CD4-positive, alpha-beta T cell treated with Interferon alpha-2 for 1 hour (primary cell): Measurements from ENCODE around the gene APBB3.
A peak's percentile ranks its signal among the peaks of the same experiment; 100 is the strongest.

ENCODE experiments used
- DNase-seq, 2 donors: peaks; one replicate each; pipeline ENCODE4 v3.0.0-alpha.2; 2020 to 2022

APBB3 gene

GRCh38 chr5:140550147-140551079, 14.0 kb downstream of the APBB3 start:
- no peak for DNase-seq

GRCh38 chr5:140549237-140550144, 14.9 kb downstream of the APBB3 start:
- peak; percentile 39 to 48 for DNase-seq

DNA sequence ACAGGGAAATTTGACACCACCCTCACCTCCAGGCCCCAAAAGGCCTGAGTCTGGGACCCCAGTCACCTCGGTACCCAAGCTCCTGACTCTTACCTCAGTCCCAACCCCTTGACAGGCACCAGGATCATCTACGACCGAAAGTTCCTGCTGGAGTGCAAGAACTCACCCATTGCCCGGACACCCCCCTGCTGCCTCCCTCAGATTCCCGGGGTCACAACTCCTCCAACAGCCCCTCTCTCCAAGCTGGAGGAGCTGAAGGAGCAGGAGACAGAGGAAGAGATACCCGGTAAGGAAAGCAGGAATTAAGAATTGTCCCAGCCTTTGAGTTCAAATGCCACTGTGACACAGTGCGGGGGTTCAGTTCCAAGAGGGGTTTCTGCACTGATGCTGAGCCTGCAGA, 15.6 kb downstream of the APBB3 start:
- no peak for DNase-seq

- no peak for DNase-seq
These were observed 16.1 kb downstream of the APBB3 start for GRCh38 chr5:140548300-140548688.

DNA sequence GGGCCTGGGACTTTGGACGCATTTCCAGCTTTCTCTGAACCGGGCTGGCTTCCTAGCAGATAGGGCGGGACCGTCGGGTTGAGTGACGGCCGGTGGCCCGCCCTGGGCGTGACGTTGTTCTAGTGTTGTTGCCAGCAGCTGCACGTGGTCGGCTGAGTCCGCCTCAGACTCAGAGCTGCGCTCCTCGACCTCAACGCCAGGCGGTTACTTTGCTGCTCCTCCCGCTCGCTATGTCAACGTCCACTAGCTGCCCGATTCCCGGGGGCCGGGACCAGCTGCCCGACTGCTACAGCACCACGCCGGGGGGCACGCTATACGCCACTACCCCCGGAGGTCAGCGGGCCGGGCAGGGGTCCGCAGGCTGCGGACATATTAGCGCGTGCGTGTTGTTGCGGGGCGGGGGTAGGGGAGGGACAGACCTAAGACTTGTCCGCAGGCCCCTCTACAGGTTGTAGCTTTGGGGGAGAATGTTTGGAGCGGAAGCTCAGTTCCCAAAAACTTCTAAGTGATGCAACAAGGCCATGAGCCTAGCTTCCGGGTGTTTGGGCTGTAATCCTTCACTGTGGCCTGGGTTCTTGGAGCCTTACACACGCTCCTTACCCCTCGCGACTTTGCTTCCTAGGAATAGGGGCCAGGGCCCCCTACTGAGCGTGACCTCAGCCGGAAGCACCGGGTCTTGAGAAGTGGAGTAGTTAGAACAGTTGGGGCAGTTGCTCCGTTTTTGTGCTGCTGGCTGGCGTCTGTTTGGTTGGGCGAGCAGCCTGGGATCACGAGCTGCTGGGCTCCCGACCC, 16.7 kb downstream of the APBB3 start, which contains the start of gene EIF4EBP3:
Gene EIF4EBP3, plus strand, starts transcription at position 155 of the 792 bp plus-strand sequence. Its CDS starts 76 bp downstream, at position 231.
- peak; percentile 89 to 91 for DNase-seq

DNA sequence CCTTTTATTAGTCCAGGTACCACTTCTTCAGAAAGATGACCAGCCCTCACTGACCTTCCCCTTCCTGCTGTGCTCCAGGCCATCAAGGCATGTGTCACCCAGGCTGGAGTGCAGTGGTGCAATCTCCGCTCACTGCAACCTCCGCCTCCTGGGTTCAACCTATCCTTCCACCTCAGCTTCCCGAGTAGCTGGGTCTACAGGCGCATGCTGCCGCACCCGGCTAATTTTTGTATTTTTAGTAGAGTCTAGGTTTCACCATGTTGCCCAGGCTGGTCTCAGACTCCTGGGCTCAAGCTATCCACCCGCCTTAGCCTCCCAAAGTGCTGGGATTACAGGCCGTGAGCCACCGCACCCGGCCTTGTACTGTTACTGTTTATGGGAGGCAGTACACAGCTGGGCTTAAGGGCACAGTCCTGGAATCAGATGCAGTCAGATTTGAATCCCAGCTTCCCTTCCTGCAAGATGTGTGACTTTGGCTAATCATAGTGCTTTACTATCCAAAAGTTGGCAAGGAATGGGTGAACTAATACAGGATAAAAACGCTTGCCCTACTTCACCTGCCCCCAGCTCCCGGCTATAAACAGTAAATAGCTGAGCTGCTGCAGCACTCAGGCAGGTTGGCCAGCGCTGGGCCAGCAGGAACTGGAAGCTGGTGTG, 17.4 kb downstream of the APBB3 start:
- DNase-seq: peak in 1 of 2 donors; percentile 30

DNA sequence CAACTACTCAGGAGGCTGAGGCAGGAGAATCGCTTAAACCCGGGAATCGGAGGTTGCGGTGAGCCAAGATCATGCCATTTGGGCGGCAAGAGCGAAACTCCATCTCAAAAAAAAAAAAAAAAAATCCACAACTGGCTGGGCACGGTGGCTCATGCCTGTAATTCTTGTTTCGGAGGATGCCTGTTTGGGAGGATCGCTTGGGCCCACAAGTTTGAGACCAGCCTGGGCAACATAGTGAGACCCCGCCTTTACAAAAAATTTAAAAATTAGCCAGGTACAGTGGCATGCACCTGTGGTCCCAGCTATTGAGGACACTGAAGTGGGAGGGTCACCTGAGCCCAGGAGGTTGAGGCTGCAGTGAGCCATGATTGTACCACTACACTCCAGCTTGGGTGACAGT, 18.8 kb downstream of the APBB3 start:
- DNase-seq: no peak

- no peak for DNase-seq
These were observed 19.4 kb downstream of the APBB3 start for GRCh38 chr5:140544986-140545385.

DNA sequence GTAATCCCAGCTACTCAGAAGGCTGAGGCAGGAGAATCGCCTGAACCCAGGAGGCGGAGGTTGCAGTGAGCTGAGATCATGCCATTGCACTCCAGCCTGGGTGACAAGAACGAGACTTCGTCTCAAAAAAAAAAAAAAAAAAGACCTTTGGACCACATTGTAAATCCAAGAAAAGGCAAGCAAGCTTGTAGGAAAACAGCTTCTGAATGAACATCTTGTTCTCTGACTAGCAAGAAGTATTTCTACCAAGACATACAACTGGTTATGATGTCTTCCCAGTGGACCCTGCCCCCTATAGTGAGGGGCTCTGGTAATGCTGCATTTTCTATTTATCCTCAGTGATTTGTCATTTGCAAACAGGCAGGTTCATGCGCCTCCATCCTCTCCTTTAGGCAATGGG, 21.4 kb downstream of the APBB3 start:
- DNase-seq: no peak

- no peak for DNase-seq
These were observed 24.2 kb downstream of the APBB3 start for GRCh38 chr5:140540227-140540626.

DNA sequence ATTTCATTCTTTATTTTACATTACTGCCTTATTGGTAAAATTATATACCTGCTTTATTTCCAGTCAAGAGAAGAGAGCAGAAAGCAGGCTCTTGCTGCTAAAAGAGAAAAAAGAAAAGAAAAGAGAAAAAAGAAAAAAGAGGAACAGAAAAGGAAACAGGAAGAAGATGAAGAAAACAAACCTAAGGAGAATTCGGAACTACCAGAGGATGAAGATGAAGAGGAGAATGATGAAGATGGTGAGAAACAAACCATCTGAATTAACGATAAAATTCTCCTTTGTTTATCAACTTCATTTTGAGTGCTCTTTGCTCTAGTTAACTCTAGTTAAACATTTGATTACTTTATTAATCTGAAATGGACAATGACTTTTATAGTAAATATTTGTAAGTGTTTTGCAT, 40.4 kb downstream of the APBB3 start:
- DNase-seq: no peak

DNA sequence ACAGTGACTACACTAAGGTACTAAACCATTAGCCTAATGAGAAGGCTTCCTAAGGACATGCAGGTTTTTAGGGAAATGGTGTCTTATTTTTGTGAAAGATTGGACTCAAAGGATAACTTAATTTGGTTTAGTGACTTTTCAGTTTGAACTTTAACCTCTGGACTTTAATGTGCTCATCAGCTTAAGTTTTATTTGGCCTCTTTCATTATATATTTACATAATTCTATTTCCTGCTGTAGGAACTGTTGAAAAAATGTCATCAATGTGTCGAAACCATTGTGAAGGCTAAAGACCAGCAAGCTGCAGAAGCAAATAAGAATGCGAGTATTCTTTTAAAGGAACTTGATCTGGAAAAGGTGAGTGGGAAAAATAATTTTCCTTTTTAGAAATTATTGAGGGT, 51.3 kb downstream of the APBB3 start:
- no peak for DNase-seq

GRCh38 chr5:140509898-140510297, 54.5 kb downstream of the APBB3 start:
- DNase-seq: no peak
